Mucosa of rectum (tissue), 2 donors: ENCODE data around the gene LAGE3.

Experiments
- H3K27ac ChIP-seq, 2 donors: one replicate each; pipeline ENCODE4 v1.7.0; 2013; ENCODE audit warnings: inconsistent platforms in 2 of 2, low read depth in 2 of 2, low read length in 2 of 2
- H3K27me3 ChIP-seq, 2 donors: one replicate each; pipeline ENCODE4 v1.7.0; 2013; ENCODE audit warnings: low read length in 2 of 2; ENCODE audit not compliant: control insufficient read depth in 2 of 2, insufficient read depth in 2 of 2
- H3K36me3 ChIP-seq, 2 donors: one replicate each; pipeline ENCODE4 v1.7.0; 2013; ENCODE audit warnings: low read length in 2 of 2; ENCODE audit not compliant: control insufficient read depth in 2 of 2, insufficient read depth in 2 of 2
- H3K4me1 ChIP-seq, 2 donors: one replicate each; pipeline ENCODE4 v1.7.0; 2013; ENCODE audit warnings: low read length in 2 of 2, mild to moderate bottlenecking in 1 of 2; ENCODE audit not compliant: control insufficient read depth in 2 of 2, insufficient read depth in 2 of 2
- H3K4me3 ChIP-seq, 2 donors: one replicate each; pipeline ENCODE4 v1.7.0; 2013; ENCODE audit warnings: low read length in 2 of 2
- H3K9ac ChIP-seq, 2 donors: one replicate each; pipeline ENCODE4 v1.7.0; 2013; ENCODE audit warnings: low read length in 2 of 2, low read depth in 1 of 2, mild to moderate bottlenecking in 1 of 2
- H3K9me3 ChIP-seq, 2 donors: one replicate each; pipeline ENCODE4 v1.7.0; 2013; ENCODE audit warnings: low read length in 2 of 2; ENCODE audit not compliant: control insufficient read depth in 2 of 2
- donor health status: healthy.
- donor health status: Normal muscosa, but diverticular disease.

The LAGE3 gene

GRCh38 chrX:154486396-154487207 lies 7.5 kb upstream of the LAGE3 start, which contains the start of gene UBL4A:
Gene UBL4A (minus strand): TSS chrX:154486615. CDS start chrX:154486584, 31 bp downstream.
- Histone ChIP-seq H3K36me3 (peaks cover 0 to 5% of the 10 kb centered on the region in 2 donors), H3K4me3 (peak within 1 kb of the TSS; percentile 65), H3K27ac (peak within 1 kb of the TSS; percentile 76 to 80), H3K4me1 (peaks cover 19 to 21% of the 10 kb centered on the region in 2 donors), H3K9me3 (no peaks in the 10 kb centered on the region), H3K27me3 (peaks cover 0 to 3% of the 10 kb centered on the region in 2 donors), H3K9ac (peak within 1 kb of the TSS; percentile 65 to 75)

GRCh38 chrX:154486052-154486395 lies 6.9 kb upstream of the LAGE3 start:
- peaks cover 0 to 5% of the 10 kb centered on the region in 2 donors for H3K36me3 ChIP-seq
- peak overlapping the region; percentile 71 to 76 for H3K27ac ChIP-seq
- H3K9ac ChIP-seq: peak overlapping the region; percentile 65 to 75
- H3K9me3 ChIP-seq: no peaks in the 10 kb centered on the region
- peaks cover 19 to 21% of the 10 kb centered on the region in 2 donors for H3K4me1 ChIP-seq
- H3K4me3 ChIP-seq: peak overlapping the region; percentile 65
- peaks cover 0 to 3% of the 10 kb centered on the region in 2 donors for H3K27me3 ChIP-seq

GRCh38 chrX:154485150-154486051 lies 6.3 kb upstream of the LAGE3 start:
- H3K4me3 ChIP-seq: peak overlapping the region; percentile 65
- H3K9me3 ChIP-seq: no peaks in the 10 kb centered on the region
- peaks cover 0 to 5% of the 10 kb centered on the region in 2 donors for H3K36me3 ChIP-seq
- H3K9ac ChIP-seq: peak overlapping the region; percentile 65 to 75
- peak overlapping the region; percentile 71 to 76 for H3K27ac ChIP-seq
- peaks cover 0 to 3% of the 10 kb centered on the region in 2 donors for H3K27me3 ChIP-seq
- peaks cover 19 to 21% of the 10 kb centered on the region in 2 donors for H3K4me1 ChIP-seq

GRCh38 chrX:154484255-154485149 lies 5.4 kb upstream of the LAGE3 start:
- H3K36me3 ChIP-seq: peaks cover 0 to 5% of the 10 kb centered on the region in 2 donors
- no peaks in the 10 kb centered on the region for H3K9me3 ChIP-seq
- no peak overlapping the region for H3K9ac ChIP-seq
- H3K4me3 ChIP-seq: no peak overlapping the region
- no peak overlapping the region for H3K27ac ChIP-seq
- H3K4me1 ChIP-seq: peaks cover 14 to 18% of the 10 kb centered on the region in 2 donors
- H3K27me3 ChIP-seq: peaks cover 0 to 3% of the 10 kb centered on the region in 2 donors

GRCh38 chrX:154483325-154483724 lies 4.2 kb upstream of the LAGE3 start:
- peaks cover 0 to 5% of the 10 kb centered on the region in 2 donors for H3K36me3 ChIP-seq
- no peak overlapping the region for H3K27ac ChIP-seq
- peaks cover 0 to 3% of the 10 kb centered on the region in 2 donors for H3K27me3 ChIP-seq

GRCh38 chrX:154482786-154483185 lies 3.7 kb upstream of the LAGE3 start:
- H3K27ac ChIP-seq: no peak overlapping the region
- peaks cover 0 to 5% of the 10 kb centered on the region in 2 donors for H3K36me3 ChIP-seq
- peaks cover 0 to 3% of the 10 kb centered on the region in 2 donors for H3K27me3 ChIP-seq

More at GRCh38 chrX:154483325-154483724, 4.2 kb upstream of the LAGE3 start:
- Histone ChIP-seq H3K9ac (no peak overlapping the region), H3K4me3 (no peak overlapping the region), H3K4me1 (peaks cover 11 to 15% of the 10 kb centered on the region in 2 donors), H3K9me3 (no peaks in the 10 kb centered on the region)

GRCh38 chrX:154481911-154482601 lies 3.0 kb upstream of the LAGE3 start:
- Histone ChIP-seq H3K36me3 (peaks cover 0 to 5% of the 10 kb centered on the region in 2 donors), H3K9me3 (no peaks in the 10 kb centered on the region), H3K9ac (no peak overlapping the region), H3K27ac (no peak overlapping the region), H3K4me1 (peaks cover 14 to 15% of the 10 kb centered on the region in 2 donors), H3K4me3 (no peak overlapping the region), H3K27me3 (peaks cover 0 to 3% of the 10 kb centered on the region in 2 donors)

More at GRCh38 chrX:154482786-154483185, 3.7 kb upstream of the LAGE3 start:
- Histone ChIP-seq H3K9me3 (no peaks in the 10 kb centered on the region), H3K4me1 (peaks cover 15 to 16% of the 10 kb centered on the region in 2 donors), H3K4me3 (no peak overlapping the region), H3K9ac (no peak overlapping the region)

- Histone ChIP-seq H3K4me3 (no peak overlapping the region), H3K36me3 (peaks cover 0 to 5% of the 10 kb centered on the region in 2 donors), H3K27ac (no peak overlapping the region), H3K9ac (no peak overlapping the region), H3K4me1 (peaks cover 11 to 13% of the 10 kb centered on the region in 2 donors), H3K27me3 (peaks cover 0 to 3% of the 10 kb centered on the region in 2 donors), H3K9me3 (no peaks in the 10 kb centered on the region)
Measured at GRCh38 chrX:154481195-154481594, 2.1 kb upstream of the LAGE3 start.
